Upper lobe of left lung (tissue), 6 donors: ENCODE measurements around the gene CCDC51. TPM values are rescaled to one million over a fixed set of nuclear protein-coding genes. Genes with fewer than 3 reads are reported as not detected.

ENCODE experiments used
- ATAC-seq, 2 donors: fragments of 200-7000 bp; cut with Tn5 transposase; one replicate each; pipeline ENCODE4 v1.9.1; 2022; ENCODE audit warnings: mild to moderate bottlenecking in 2 of 2, moderate library complexity in 2 of 2; ENCODE audit not compliant: low FRiP score in 2 of 2
- DNase-seq, 2 donors: peaks; one replicate each; pipeline ENCODE4 v3.0.0-alpha.2; 2019 to 2020
- H3K27ac ChIP-seq, 4 donors: fragments of 200-600 bp; sonication (generic); one replicate each; pipeline ENCODE4 v1.5.1; 2016 to 2019
- H3K27me3 ChIP-seq, 4 donors: fragments of 200-600 bp; sonication (generic); one replicate each; pipeline ENCODE4 v1.5.1; 2017 to 2019
- H3K36me3 ChIP-seq, 4 donors: fragments of 200-600 bp; sonication (generic); one replicate each; pipeline ENCODE4 v1.5.1; 2016 to 2019
- H3K4me1 ChIP-seq, 4 donors: fragments of 200-600 bp; sonication (generic); one replicate each; pipeline ENCODE4 v1.5.1; 2018 to 2019
- H3K4me3 ChIP-seq, 4 donors: fragments of 200-600 bp; sonication (generic); one replicate each; pipeline ENCODE4 v1.5.1; 2017 to 2019; ENCODE audit warnings: mild to moderate bottlenecking in 2 of 4, moderate library complexity in 1 of 4
- H3K9me3 ChIP-seq, 4 donors: fragments of 200-600 bp; sonication (generic); one replicate each; pipeline ENCODE4 v1.5.1; 2018 to 2019
- EP300 ChIP-seq, 4 donors: sonication (generic); formaldehyde crosslinking; IDR thresholded peaks; one replicate each; pipeline ENCODE4 v1.5.1; 2017; ENCODE audit warnings: antibody characterized with exemption in 4 of 4, control low read depth in 2 of 4
- POLR2A ChIP-seq, 4 donors: fragments of 450-650 bp; IDR thresholded peaks; one replicate each; pipeline ENCODE4 v1.5.1; 2016 to 2017; ENCODE audit warnings: antibody characterized with exemption in 4 of 4, mild to moderate bottlenecking in 2 of 4
- POLR2AphosphoS5 ChIP-seq, 2 donors: sonication (generic); formaldehyde crosslinking; IDR thresholded peaks; one replicate each; pipeline ENCODE4 v1.5.1; 2017; ENCODE audit warnings: antibody characterized with exemption in 2 of 2
- WGBS, 2 donors: methylation state at CpG; one replicate each; pipeline ENCODE4 v1.1.5; 2017 to 2018; 5-methylcytosine and 5-hydroxymethylcytosine counted together
- total RNA-seq, 6 donors: library from RNA; depleted of rRNA in 4 of 6; stranded (reverse); fragments of >200 nt in 4 of 6; gene quantifications; one replicate each; pipeline versions ENCODE4 v1.1.0 to v1.2.1, GENCODE V29; 2016 to 2021
- TF ChIP-seq, protein P1 (sequence below), 6 experiments: fragments of 450-650 bp in 4 of 6; fragments of 200-600 bp in 2 of 6; sonication (generic) in 2 of 6; IDR thresholded peaks; one replicate each; pipeline ENCODE4 v1.5.1; 2016 to 2019; ENCODE audit warnings: antibody characterized with exemption in 6 of 6
- donor health status: DM: no; HTN: no; CAD: no; lungs with moderate emphysema.
- donor health status: DM: no; HTN: yes; CAD: no; lungs with severe emphysema.

The CCDC51 gene
- total RNA-seq, 6 donors from 2014 or later, result 6.3 to 18.2 (median 13.2) TPM

DNA sequence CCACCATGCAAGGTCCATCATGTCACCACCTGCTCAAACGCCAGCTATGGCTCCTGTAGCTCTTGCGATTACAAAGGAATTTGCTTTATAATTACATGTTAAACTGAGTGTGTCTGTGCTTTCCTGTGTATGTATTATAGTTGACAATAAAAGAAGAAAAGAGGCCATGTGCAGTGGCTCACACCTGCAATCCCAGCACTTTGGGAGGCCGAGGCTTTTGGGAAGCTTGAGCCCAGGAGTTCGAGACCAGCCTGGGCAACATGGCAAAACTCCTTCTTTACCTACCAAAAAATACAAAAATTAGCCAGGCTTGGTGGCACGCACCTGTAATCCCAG lies 33.7 kb upstream of the CCDC51 start:
- H3K36me3 ChIP-seq, result peaks cover 0 to 29% (median 16%) of the 10 kb centered on the region in 4 donors

DNA sequence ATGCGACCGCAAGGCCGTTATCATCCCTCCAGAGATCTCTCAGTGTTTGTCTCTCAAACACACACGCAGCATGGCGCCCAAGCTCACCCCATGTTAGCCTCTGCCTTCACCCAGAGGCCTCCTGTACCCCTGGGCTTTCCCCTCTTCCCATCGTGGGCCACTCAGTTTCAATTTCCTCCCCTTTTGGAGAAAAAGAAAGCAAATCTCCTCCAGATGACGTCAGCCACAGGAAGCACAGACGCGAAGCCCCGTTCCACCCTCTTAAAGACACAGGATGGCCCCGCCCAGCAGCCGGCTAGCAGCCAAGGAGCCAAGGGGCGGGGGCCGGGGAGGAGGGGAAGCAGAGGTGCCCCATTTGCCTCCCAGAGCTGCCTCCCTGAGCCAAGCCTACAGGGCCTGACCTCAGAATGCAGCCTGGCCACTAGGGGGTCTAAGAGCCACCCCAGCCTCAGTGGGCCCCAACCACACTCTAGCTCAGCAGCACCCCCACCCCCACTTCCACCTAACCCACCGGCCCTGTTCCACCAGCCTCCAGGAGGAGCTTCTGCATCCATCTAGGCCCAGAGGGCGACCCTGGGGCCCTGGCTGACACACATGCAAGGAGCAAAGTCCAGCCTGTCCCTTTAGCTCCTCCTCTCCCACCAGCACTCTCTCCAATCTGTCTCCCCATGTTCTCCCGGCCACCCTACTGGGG lies 33.2 kb upstream of the CCDC51 start:
- TF ChIP-seq EP300 (IDR thresholded peaks at IDR 0.05) (peak in 1 of 4 donors; percentile 15), POLR2A (IDR thresholded peaks at IDR 0.05) (peak in 3 of 4 donors; percentile 61 to 85 (median 74)), POLR2AphosphoS5 (IDR thresholded peaks at IDR 0.05) (peak; percentile 91 to 93)
- TF ChIP-seq, protein P1, sequence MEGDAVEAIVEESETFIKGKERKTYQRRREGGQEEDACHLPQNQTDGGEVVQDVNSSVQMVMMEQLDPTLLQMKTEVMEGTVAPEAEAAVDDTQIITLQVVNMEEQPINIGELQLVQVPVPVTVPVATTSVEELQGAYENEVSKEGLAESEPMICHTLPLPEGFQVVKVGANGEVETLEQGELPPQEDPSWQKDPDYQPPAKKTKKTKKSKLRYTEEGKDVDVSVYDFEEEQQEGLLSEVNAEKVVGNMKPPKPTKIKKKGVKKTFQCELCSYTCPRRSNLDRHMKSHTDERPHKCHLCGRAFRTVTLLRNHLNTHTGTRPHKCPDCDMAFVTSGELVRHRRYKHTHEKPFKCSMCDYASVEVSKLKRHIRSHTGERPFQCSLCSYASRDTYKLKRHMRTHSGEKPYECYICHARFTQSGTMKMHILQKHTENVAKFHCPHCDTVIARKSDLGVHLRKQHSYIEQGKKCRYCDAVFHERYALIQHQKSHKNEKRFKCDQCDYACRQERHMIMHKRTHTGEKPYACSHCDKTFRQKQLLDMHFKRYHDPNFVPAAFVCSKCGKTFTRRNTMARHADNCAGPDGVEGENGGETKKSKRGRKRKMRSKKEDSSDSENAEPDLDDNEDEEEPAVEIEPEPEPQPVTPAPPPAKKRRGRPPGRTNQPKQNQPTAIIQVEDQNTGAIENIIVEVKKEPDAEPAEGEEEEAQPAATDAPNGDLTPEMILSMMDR (IDR thresholded peaks at IDR 0.05), result peak; percentile 38 to 70 (median 58)
- DNase-seq (peak; percentile 96 to 97), ATAC-seq (peak; percentile 93 to 95)
- H3K9me3 ChIP-seq, result no peaks in the 10 kb centered on the region
- peaks cover 0 to 30% (median 21%) of the 10 kb centered on the region in 4 donors for H3K36me3 ChIP-seq
- peak overlapping the region; percentile 97 to 99 (median 98) for H3K27ac ChIP-seq
- H3K4me1 ChIP-seq, result peaks cover 45 to 56% (median 48%) of the 10 kb centered on the region in 4 donors
- H3K4me3 ChIP-seq, result peak overlapping the region; percentile 72 to 85 (median 76)
- H3K27me3 ChIP-seq, result no peaks in the 10 kb centered on the region
- WGBS, 2 donors, result 5 to 6% methylated on average over 16 to 17 of the region's 17 CpGs

More for the DNA sequence above, 33.7 kb upstream of the CCDC51 start:
- no peak for DNase-seq
- 76 to 78% methylated on average over 5 of the region's 5 CpGs for WGBS, 2 donors
- H3K27ac ChIP-seq, result peak overlapping the region; percentile 97 to 99 (median 98)
- no peaks in the 10 kb centered on the region for H3K9me3 ChIP-seq
- no peaks in the 10 kb centered on the region for H3K27me3 ChIP-seq
- ATAC-seq, result no peak
- peak overlapping the region in 2 of 4 donors; percentile 75 to 77 for H3K4me3 ChIP-seq
- TF ChIP-seq, protein P1 (IDR thresholded peaks at IDR 0.05), result no peak
- TF ChIP-seq POLR2A (IDR thresholded peaks at IDR 0.05) (no peak), EP300 (IDR thresholded peaks at IDR 0.05) (no peak), POLR2AphosphoS5 (IDR thresholded peaks at IDR 0.05) (no peak)
- peaks cover 40 to 51% (median 43%) of the 10 kb centered on the region in 4 donors for H3K4me1 ChIP-seq

DNA sequence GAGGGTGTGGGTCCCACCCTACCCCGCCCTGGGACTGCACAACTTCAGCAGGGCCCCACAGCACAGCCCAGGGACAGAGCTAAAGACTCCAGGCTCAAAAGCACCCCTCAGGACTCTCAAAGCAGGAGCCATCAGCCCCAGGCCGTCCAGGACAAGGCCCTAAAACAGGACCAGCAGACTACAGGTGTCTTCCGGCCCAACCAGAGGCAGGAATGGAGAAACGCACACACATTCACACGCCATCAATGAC lies 32.7 kb upstream of the CCDC51 start:
- Histone ChIP-seq H3K4me1 (peaks cover 50 to 61% (median 53%) of the 10 kb centered on the region in 4 donors), H3K4me3 (peak overlapping the region; percentile 72 to 85 (median 76)), H3K27ac (peak overlapping the region; percentile 97 to 99 (median 98)), H3K36me3 (peaks cover 0 to 32% (median 26%) of the 10 kb centered on the region in 4 donors), H3K27me3 (no peaks in the 10 kb centered on the region), H3K9me3 (no peaks in the 10 kb centered on the region)
- ATAC-seq, result peak; percentile 44 to 60
- TF ChIP-seq EP300 (IDR thresholded peaks at IDR 0.05), result no peak
- no peak for TF ChIP-seq POLR2AphosphoS5 (IDR thresholded peaks at IDR 0.05)
- TF ChIP-seq, protein P1 (IDR thresholded peaks at IDR 0.05), result no peak
- TF ChIP-seq POLR2A (IDR thresholded peaks at IDR 0.05), result no peak
- WGBS, 2 donors, result 0% methylated on average over 1 to 5 of the region's 5 CpGs
- DNase-seq, result peak in 1 of 2 donors; percentile 26

DNA sequence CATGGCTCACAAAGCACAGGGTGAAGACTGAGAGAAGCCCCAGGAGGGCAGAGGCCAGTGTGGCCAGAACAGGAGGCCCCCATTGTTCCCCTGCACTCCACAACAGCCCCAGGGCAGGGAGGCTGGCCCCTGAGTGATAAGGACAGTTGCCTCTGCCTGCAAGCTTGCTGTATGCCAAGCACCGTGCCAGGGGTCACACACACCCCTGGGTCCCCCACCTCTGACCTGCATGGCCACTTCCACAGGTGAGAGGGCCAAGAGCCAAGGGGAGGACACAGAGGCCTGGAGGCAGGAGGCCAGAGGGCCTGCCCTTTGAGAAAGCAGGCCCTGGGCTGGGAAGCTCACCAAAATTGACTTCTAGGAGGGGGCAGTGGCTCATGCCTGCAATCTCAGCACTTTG lies 30.4 kb upstream of the CCDC51 start:
- H3K27ac ChIP-seq, result peak overlapping the region; percentile 40 to 100 (median 97)
- H3K36me3 ChIP-seq, result peaks cover 0 to 33% (median 31%) of the 10 kb centered on the region in 4 donors
- H3K9me3 ChIP-seq, result no peaks in the 10 kb centered on the region
- H3K27me3 ChIP-seq, result no peaks in the 10 kb centered on the region
- ATAC-seq, result no peak
- TF ChIP-seq, protein P1 (IDR thresholded peaks at IDR 0.05), result no peak
- TF ChIP-seq POLR2A (IDR thresholded peaks at IDR 0.05) (no peak), POLR2AphosphoS5 (IDR thresholded peaks at IDR 0.05) (no peak), EP300 (IDR thresholded peaks at IDR 0.05) (no peak)
- whole genome bisulfite sequencing, 2 donors, result 30% methylated on average over 1 of the region's 1 CpG; no CpG with 5 or more reads in 1 of the 2 donors
- H3K4me3 ChIP-seq, result no peak overlapping the region
- peak in 1 of 2 donors; percentile 26 for DNase-seq
- peaks cover 65 to 78% (median 70%) of the 10 kb centered on the region in 4 donors for H3K4me1 ChIP-seq
